ENCODE measurements around the gene PCDH9. TPM values are rescaled to one million over a fixed set of nuclear protein-coding genes. Genes with fewer than 3 reads are reported as not detected.

PCDH9 gene
- total and polyA plus RNA-seq, 10 of the 15 experiments (the other 5 are each of a cell fraction or from before 2014, with no cell fraction given), result 0.02 to 2.3 (median 0.05) TPM; not detected in 1

- Histone ChIP-seq H3K9me3 (replicated peaks; ENCODE audit: control insufficient read depth, insufficient read depth, low read length) (no peaks in the 10 kb centered on the region), H3K9ac (ENCODE audit: control insufficient read depth, insufficient read depth, low read length) (no peak overlapping the region), H3K27me3 (replicated peaks in 1 of 2; ENCODE audit: control insufficient read depth in 2 of 2, insufficient read depth in 2 of 2, low read length in 1 of 2) (no peaks in the 10 kb centered on the region), H3K36me3 (ENCODE audit: control insufficient read depth in 2 of 2, insufficient read depth in 2 of 2, low read length in 1 of 2) (no peaks in the 10 kb centered on the region), H2AFZ (ENCODE audit: control insufficient read depth, low read depth, low read length) (no peak overlapping the region), H4K20me1 (ENCODE audit: control insufficient read depth, insufficient read depth) (no peaks in the 10 kb centered on the region), H3K27ac (ENCODE audit: control insufficient read depth, insufficient read depth) (no peak overlapping the region), H3K4me1 (ENCODE audit: control insufficient read depth, insufficient read depth, low read length) (no peaks in the 10 kb centered on the region), H3K79me2 (ENCODE audit: control insufficient read depth, insufficient read depth, low read length) (no peaks in the 10 kb centered on the region), H3K4me2 (ENCODE audit: control insufficient read depth, insufficient read depth) (no peak overlapping the region), H3K4me3 (no peak overlapping the region)
- DNase-seq (ENCODE audit: low read depth, low spot score) (no peak), FAIRE-seq (no peak), ATAC-seq (no peak)
- BruUV-seq (replicated peaks), result no TSS peak
- in situ Hi-C loops (cut with MboI), result no loop called here
- ChIA-PET CTCF (interaction anchor here (1.2 kb wide), 1 partner anchor 10 kb away, joined by 3 read pairs; no protein-coding TSS in a partner anchor), SMC1A (ENCODE audit: uncharacterized antibody, unreplicated experiment) (interaction anchor here (1.6 kb wide), 1 partner anchor 10 kb away, joined by 5 read pairs; no protein-coding TSS in a partner anchor), RAD21 (ENCODE audit: unreplicated experiment) (no interaction called here), POLR2A (no interaction called here)
- intact Hi-C loops (cut with micrococcal nuclease; ENCODE audit: unreplicated experiment), result no loop called here
- TF ChIP-seq CEBPZ (IDR thresholded peaks at IDR 0.05; ENCODE audit: low read depth, low read length), result no peak
- TF ChIP-seq PAX8 (IDR thresholded peaks at IDR 0.05), result no peak
- no peak for TF ChIP-seq FOXK2 (IDR thresholded peaks at IDR 0.05)
- TF ChIP-seq BCLAF1 (IDR thresholded peaks at IDR 0.05), result no peak
- no peak for TF ChIP-seq NRF1 (conservative IDR thresholded peaks at IDR 0.05; ENCODE audit: low read depth, low read length)
- no peak for TF ChIP-seq SMARCA5 (IDR thresholded peaks at IDR 0.05)
- TF ChIP-seq SKIL (IDR thresholded peaks at IDR 0.05; ENCODE audit: low read depth, poor library complexity, severe bottlenecking), result no peak
- no peak for TF ChIP-seq CHD2 (IDR thresholded peaks at IDR 0.05; ENCODE audit: borderline replicate concordance, low read depth, low read length)
- TF ChIP-seq ZNF592 (IDR thresholded peaks at IDR 0.05), result no peak
- TF ChIP-seq CREB1 (IDR thresholded peaks at IDR 0.05; ENCODE audit: low read depth), result no peak
- TF ChIP-seq SRF (IDR thresholded peaks at IDR 0.05; ENCODE audit: low read depth in 2 of 2, low read length in 2 of 2), result no peak
- TF ChIP-seq HDAC6 (IDR thresholded peaks at IDR 0.05; ENCODE audit: unreplicated experiment), result no peak
- no peak for TF ChIP-seq FOXM1 (IDR thresholded peaks at IDR 0.05; ENCODE audit: low read depth, low read length)
Observed at GRCh38 chr13:66984241-66984640, 245.9 kb downstream of the PCDH9 start.
